ENCODE results near the gene RELB.

GRCh38 chr19:44954649-44955504 is 46.4 kb upstream of the RELB start, which contains the start of gene CLPTM1:
- TF ChIP-seq CTCF (IDR thresholded peaks at IDR 0.05) (peak in 2 of 3 donors; percentile 47 to 57), POLR2A (IDR thresholded peaks at IDR 0.05) (peak; percentile 77), EP300 (IDR thresholded peaks at IDR 0.05) (no peak)
